Erythroblast (primary cell): ENCODE measurements around the gene NR1D2.

ENCODE experiments used
- GATA1 ChIP-seq: IDR thresholded peaks from 2 replicates; pipeline ENCODE4 v1.6.1; 2011; ENCODE audit warnings: low read depth, mild to moderate bottlenecking, control low read depth, low read length, moderate library complexity
- POLR2A ChIP-seq: IDR thresholded peaks from 2 replicates; pipeline ENCODE4 v1.6.1; 2011; ENCODE audit warnings: mild to moderate bottlenecking, low read length

DNA sequence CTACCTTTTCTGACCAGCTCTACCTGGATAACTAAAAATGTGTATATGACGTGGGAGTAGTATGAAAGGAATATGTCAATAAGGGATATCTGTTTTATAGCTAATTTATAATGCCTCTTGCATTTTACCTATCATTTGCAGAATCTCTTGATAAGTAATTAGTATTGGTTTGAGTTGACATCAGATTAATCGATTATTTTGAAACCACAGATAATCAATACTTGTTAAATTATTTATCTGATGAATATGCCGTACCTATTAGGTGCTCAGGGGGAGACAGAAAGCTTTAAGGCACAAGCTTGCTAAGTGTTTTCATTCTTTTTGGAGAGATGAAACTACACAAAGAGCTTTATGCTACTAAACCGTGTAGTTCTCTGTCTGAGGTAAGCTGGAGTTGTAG is 24.3 kb downstream of the NR1D2 start:
- TF ChIP-seq POLR2A (no peak), GATA1 (no peak)
